HepG2 (cell line): ENCODE results near the gene BRCA1. TPM values are rescaled to one million over a fixed set of nuclear protein-coding genes. Genes with fewer than 3 reads are reported as not detected.
A peak's percentile ranks its signal among the peaks of the same experiment; 100 is the strongest.

Source experiments
- ADNP ChIP-seq: sonication (generic); formaldehyde crosslinking; IDR thresholded peaks from 2 replicates; pipeline ENCODE4 v1.4.0; 2020; ENCODE audit warnings: missing genetic modification reagents
- AGO2 ChIP-seq: fragments of 200-400 bp; formaldehyde crosslinking; optimal IDR thresholded peaks from 2 replicates; pipeline ENCODE3; 2017; ENCODE audit warnings: mild to moderate bottlenecking, low read depth, low read length, moderate library complexity
- HNRNPK ChIP-seq: fragments of 200-400 bp; formaldehyde crosslinking; IDR thresholded peaks from 2 replicates; pipeline ENCODE4 v1.6.1; 2018; ENCODE audit warnings: low read length, low read depth, moderate library complexity, mild to moderate bottlenecking; ENCODE audit not compliant: poor library complexity, severe bottlenecking
- KDM5A ChIP-seq: fragments of 200-600 bp; sonication (generic); IDR thresholded peaks from 2 replicates; pipeline ENCODE4 v1.7.0; 2018; ENCODE audit warnings: antibody characterized with exemption, mild to moderate bottlenecking, low read length, borderline replicate concordance
- MAZ ChIP-seq, 2 experiments: sonication (generic) in 1 of 2; formaldehyde crosslinking in 1 of 2; IDR thresholded peaks; 2 replicates each; pipeline versions ENCODE4 v1.5.0 to v1.6.1; 2012 to 2020; ENCODE audit warnings: low read depth in 2 of 2, mild to moderate bottlenecking in 2 of 2, borderline replicate concordance in 1 of 2, improper control_type of control experiment in 1 of 2, low read length in 1 of 2, missing genetic modification reagents in 1 of 2, moderate library complexity in 1 of 2
- NFE2L1 ChIP-seq: sonication (generic); formaldehyde crosslinking; IDR thresholded peaks from 2 replicates; pipeline ENCODE4 v1.4.0; 2020; ENCODE audit warnings: missing genetic modification reagents, mild to moderate bottlenecking, borderline replicate concordance
- NFRKB ChIP-seq: fragments of 450-650 bp; IDR thresholded peaks from 2 replicates; pipeline ENCODE4 v1.6.1; 2017
- NONO ChIP-seq, 2 experiments: fragments of 450-650 bp in 1 of 2; sonication (generic) in 1 of 2; formaldehyde crosslinking in 1 of 2; IDR thresholded peaks in 1 of 2; conservative IDR thresholded peaks in 1 of 2; 2 replicates each; pipeline versions ENCODE4 v1.6.1 to v1.8.0; 2017 to 2022; ENCODE audit warnings: mild to moderate bottlenecking in 1 of 2, missing genetic modification reagents in 1 of 2, moderate library complexity in 1 of 2
- RNF219 ChIP-seq: sonication (generic); formaldehyde crosslinking; IDR thresholded peaks from 2 replicates; pipeline ENCODE4 v1.5.0; 2020; ENCODE audit warnings: mild to moderate bottlenecking, missing genetic modification reagents
- SOX6 ChIP-seq, 2 experiments: fragments of 450-650 bp in 1 of 2; sonication (generic) in 1 of 2; formaldehyde crosslinking in 1 of 2; IDR thresholded peaks; 2 replicates each; pipeline versions ENCODE4 v1.4.0 to v1.6.1; 2017 to 2020; ENCODE audit warnings: antibody characterized with exemption in 1 of 2, mild to moderate bottlenecking in 1 of 2, missing genetic modification reagents in 1 of 2
- TBX2 ChIP-seq: sonication (generic); formaldehyde crosslinking; IDR thresholded peaks from 2 replicates; pipeline ENCODE4 v1.5.0; 2020; ENCODE audit warnings: missing genetic modification reagents, mild to moderate bottlenecking, borderline replicate concordance
- ZBTB10 ChIP-seq: sonication (generic); formaldehyde crosslinking; IDR thresholded peaks from 2 replicates; pipeline ENCODE4 v1.4.0; 2020; ENCODE audit warnings: missing genetic modification reagents, borderline replicate concordance
- ZFP37 ChIP-seq: sonication (generic); formaldehyde crosslinking; IDR thresholded peaks from 2 replicates; pipeline ENCODE4 v1.4.0; 2020; ENCODE audit warnings: missing genetic modification reagents, borderline replicate concordance
- ZNF674 ChIP-seq: sonication (generic); formaldehyde crosslinking; IDR thresholded peaks from 2 replicates; pipeline ENCODE4 v1.5.0; 2020; ENCODE audit warnings: low read depth, mild to moderate bottlenecking, missing genetic modification reagents
- ZNF709 ChIP-seq: sonication (generic); formaldehyde crosslinking; IDR thresholded peaks from 2 replicates; pipeline ENCODE4 v1.5.0; 2020; ENCODE audit warnings: mild to moderate bottlenecking, missing genetic modification reagents
- ZNF747 ChIP-seq: sonication (generic); formaldehyde crosslinking; IDR thresholded peaks from 2 replicates; pipeline ENCODE4 v1.8.1; 2023; ENCODE audit warnings: missing genetic modification reagents, mild to moderate bottlenecking, borderline replicate concordance
- ZNF850 ChIP-seq: sonication (generic); formaldehyde crosslinking; conservative IDR thresholded peaks from 2 replicates; pipeline ENCODE4 v1.9.0; 2021; ENCODE audit warnings: mild to moderate bottlenecking, missing genetic modification reagents
- polyA plus RNA-seq, 8 experiments: library from polyadenylated mRNA; depleted of rRNA in 3 of 8; stranded (reverse) in 7 of 8; unstranded in 1 of 8; fragments of >200 nt; fragmentation: Illumina TruSeq in 4 of 8; extraction: Trizol in 4 of 8; gene quantifications; 2 replicates each; pipeline versions ENCODE4 v1.2.1 to v1.2.3, GENCODE V29; 2011 to 2016; ENCODE audit warnings: low read depth in 4 of 8, missing spikeins in 1 of 8, mixed read lengths in 1 of 8; ENCODE audit not compliant: insufficient read depth in 1 of 8
- total RNA-seq, 5 experiments: library from RNA; depleted of rRNA; stranded (reverse); fragments of >200 nt; fragmentation: Illumina TruSeq; extraction: Trizol; gene quantifications; 2 replicates each; pipeline ENCODE4 v1.2.3, GENCODE V29; 2016; ENCODE audit warnings: low read depth in 1 of 5
- TF ChIP-seq, protein P1 (sequence below): sonication (generic); formaldehyde crosslinking; IDR thresholded peaks from 2 replicates; pipeline ENCODE4 v1.4.0; 2020; ENCODE audit warnings: missing genetic modification reagents
- TF ChIP-seq, protein P2 (sequence below): sonication (generic); formaldehyde crosslinking; IDR thresholded peaks from 2 replicates; pipeline ENCODE4 v1.5.1; 2020; ENCODE audit warnings: mild to moderate bottlenecking, missing genetic modification reagents, moderate library complexity

BRCA1 gene
- total and polyA plus RNA-seq, 2 of the 13 experiments (the other 11 are each of a cell fraction or from before 2014, with no cell fraction given) = 13.3 to 37.5 TPM

DNA sequence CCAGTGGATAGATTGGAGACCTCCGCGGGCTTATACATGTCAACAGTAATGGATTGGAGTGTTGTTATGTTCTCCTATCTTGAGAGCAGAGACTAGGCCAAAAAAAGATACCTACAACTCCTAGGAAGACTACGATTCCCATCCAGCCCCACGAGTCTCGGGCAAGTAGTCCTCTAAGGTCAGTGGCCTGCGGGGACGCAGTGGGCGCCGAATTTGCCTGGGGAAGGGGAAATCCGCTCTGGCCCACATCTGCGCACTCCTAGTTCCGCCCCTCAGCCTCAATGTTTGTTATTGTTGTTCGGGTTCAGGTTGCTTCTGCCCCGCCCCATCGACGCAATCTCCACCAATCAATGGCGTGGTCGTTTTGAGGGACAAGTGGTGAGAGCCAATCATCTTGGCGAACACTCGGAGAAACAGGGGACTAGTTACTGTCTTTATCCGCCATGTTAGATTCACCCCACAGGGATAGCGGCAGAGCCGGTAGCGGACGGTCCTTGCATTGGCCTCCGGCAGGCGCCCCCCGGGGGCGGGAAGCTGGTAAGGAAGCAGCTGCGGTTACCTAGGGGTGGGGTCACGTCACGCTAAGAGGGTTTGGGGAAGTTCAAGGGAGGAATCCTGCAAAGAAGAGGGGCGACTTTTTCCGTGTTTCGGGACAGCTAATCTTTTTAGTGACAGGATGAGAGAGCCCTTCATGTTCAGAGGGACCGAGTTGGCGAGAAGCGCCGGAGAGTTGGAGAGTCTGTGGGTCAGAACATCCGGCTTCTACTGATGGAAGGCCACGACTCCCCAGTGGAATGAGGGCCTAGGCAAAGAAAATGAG, 45.8 kb upstream of the BRCA1 start, which contains the start of gene NBR1 (continued):
- TF ChIP-seq, protein P1, sequence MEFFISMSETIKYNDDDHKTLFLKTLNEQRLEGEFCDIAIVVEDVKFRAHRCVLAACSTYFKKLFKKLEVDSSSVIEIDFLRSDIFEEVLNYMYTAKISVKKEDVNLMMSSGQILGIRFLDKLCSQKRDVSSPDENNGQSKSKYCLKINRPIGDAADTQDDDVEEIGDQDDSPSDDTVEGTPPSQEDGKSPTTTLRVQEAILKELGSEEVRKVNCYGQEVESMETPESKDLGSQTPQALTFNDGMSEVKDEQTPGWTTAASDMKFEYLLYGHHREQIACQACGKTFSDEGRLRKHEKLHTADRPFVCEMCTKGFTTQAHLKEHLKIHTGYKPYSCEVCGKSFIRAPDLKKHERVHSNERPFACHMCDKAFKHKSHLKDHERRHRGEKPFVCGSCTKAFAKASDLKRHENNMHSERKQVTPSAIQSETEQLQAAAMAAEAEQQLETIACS (CRISPR knock-in tag) = no peak
- TF ChIP-seq AGO2 (peak; percentile 36), ZNF709 (peak; percentile 82), SOX6 (IDR thresholded peaks at IDR 0.05) (no peak), SOX6 (CRISPR knock-in tag; IDR thresholded peaks at IDR 0.05) (no peak; the same call in 1 of the 2 replicates), NFRKB (peak; percentile 76), ZNF674 (0 out of 2 replicates have a peak, but pooled peaks have one; percentile 1), RNF219 (CRISPR knock-in tag) (no peak), ADNP (no peak), TBX2 (no peak; the same call in 1 of the 2 replicates), ZFP37 (CRISPR knock-in tag) (no peak), ZBTB10 (CRISPR knock-in tag) (peak; percentile 33; the same call in 1 of the 2 replicates), MAZ (IDR thresholded peaks at IDR 0.05; ENCODE audit: borderline replicate concordance, low read depth, low read length) (peak; percentile 58; the same call in 1 of the 2 replicates), MAZ (CRISPR knock-in tag; IDR thresholded peaks at IDR 0.05; ENCODE audit: low read depth) (peak; percentile 19; the same call in 1 of the 2 replicates), NONO (IDR thresholded peaks at IDR 0.05) (no peak), NONO (CRISPR knock-in tag; conservative IDR thresholded peaks at IDR 0.05) (peak; percentile 60; the same call in 1 of the 2 replicates), ZNF747 (CRISPR knock-in tag) (peak; percentile 20), ZNF850 (CRISPR knock-in tag) (no peak), KDM5A (peak; percentile 78), NFE2L1 (CRISPR knock-in tag) (no peak), HNRNPK (peak; percentile 15)
- TF ChIP-seq, protein P2, sequence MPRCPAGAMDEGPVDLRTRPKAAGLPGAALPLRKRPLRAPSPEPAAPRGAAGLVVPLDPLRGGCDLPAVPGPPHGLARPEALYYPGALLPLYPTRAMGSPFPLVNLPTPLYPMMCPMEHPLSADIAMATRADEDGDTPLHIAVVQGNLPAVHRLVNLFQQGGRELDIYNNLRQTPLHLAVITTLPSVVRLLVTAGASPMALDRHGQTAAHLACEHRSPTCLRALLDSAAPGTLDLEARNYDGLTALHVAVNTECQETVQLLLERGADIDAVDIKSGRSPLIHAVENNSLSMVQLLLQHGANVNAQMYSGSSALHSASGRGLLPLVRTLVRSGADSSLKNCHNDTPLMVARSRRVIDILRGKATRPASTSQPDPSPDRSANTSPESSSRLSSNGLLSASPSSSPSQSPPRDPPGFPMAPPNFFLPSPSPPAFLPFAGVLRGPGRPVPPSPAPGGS = no peak; the same call in 1 of the 2 replicates
